Measurements from ENCODE around the gene MOB1A. TPM values are rescaled to one million over a fixed set of nuclear protein-coding genes. Genes with fewer than 3 reads are reported as not detected.

The MOB1A gene
- total and polyA plus RNA-seq, 2 of the 13 experiments (the other 11 are each of a cell fraction or from before 2014, with no cell fraction given): 48.2 to 139 TPM

DNA sequence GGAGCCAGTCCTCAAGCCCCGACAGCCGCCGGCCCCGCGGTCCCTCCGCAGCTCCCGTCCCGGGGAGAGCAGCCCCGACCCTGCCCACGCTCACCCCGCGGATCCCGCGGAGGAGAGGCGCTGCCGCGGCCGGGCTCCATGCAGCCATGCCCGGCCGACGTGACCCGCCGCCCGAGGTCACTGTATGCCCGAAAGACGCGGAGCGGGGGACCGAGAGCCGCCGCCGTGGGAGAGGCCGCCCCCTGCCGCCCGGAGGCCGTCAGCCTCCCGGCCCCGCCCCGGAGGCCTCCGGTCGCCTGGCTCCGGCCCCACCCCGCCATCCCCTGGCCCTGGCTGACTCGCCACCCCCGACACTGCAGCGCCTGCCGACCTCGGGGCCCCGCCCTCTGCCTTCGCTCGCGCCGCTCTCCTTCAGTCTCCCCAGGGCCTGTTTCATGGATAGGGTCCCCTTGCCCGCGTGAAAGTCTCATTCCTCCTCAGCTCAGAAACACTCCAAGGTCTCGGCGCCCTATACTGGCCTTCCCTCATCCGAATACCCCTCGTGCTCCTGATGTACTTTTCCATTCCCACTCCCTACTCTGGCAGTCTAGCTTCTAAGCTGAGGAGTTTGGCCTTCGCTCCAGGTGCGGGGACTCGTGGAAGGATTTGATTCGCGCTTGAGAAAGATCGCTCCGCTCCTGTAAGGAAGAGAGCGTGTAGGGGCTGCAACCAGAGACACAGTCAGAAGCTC lies 30.8 kb downstream of the MOB1A start, which contains the start of gene BOLA3 (continued):
- no peak for TF ChIP-seq KIAA2018 (CRISPR knock-in tag; IDR thresholded peaks at IDR 0.05; ENCODE audit: borderline replicate concordance)
- TF ChIP-seq GLMP (CRISPR knock-in tag; IDR thresholded peaks at IDR 0.05; ENCODE audit: borderline replicate concordance): no peak
- 0 out of 2 replicates have a peak, but pooled peaks have one; percentile 77 for TF ChIP-seq ZMAT3 (CRISPR knock-in tag; conservative IDR thresholded peaks at IDR 0.05)
- TF ChIP-seq ZNF337 (CRISPR knock-in tag; IDR thresholded peaks at IDR 0.05; ENCODE audit: borderline replicate concordance, low read depth): no peak
- TF ChIP-seq ZBTB40 (IDR thresholded peaks at IDR 0.05): no peak
- peak; percentile 65 for TF ChIP-seq ZBTB40 (CRISPR knock-in tag; IDR thresholded peaks at IDR 0.05)
- TF ChIP-seq IRF9 (CRISPR knock-in tag; IDR thresholded peaks at IDR 0.05; ENCODE audit: borderline replicate concordance): peak; percentile 94
- no peak for TF ChIP-seq CC2D1A (CRISPR knock-in tag; IDR thresholded peaks at IDR 0.05)
